ENCODE measurements around the gene SART1. TPM values are rescaled to one million over a fixed set of nuclear protein-coding genes. Genes with fewer than 3 reads are reported as not detected.

SART1 gene
- 45.9 TPM for total RNA-seq

GRCh38 chr11:65961267-65962140, at the start of gene SART1:
Gene SART1 (plus strand): TSS chr11:65961734. CDS start chr11:65961781, 47 bp downstream.
- H3K9me3 ChIP-seq (ENCODE audit: control insufficient read depth in 3 of 3, low read length in 3 of 3) = no peaks in the 10 kb centered on the region
- peaks cover 0 to 11% (median 0%) of the 10 kb centered on the region in 3 donors for H3K27me3 ChIP-seq (ENCODE audit: control insufficient read depth in 3 of 3, insufficient read depth in 3 of 3, low read length in 3 of 3)
- H3K4me1 ChIP-seq (ENCODE audit: control insufficient read depth in 3 of 3, insufficient read depth in 3 of 3, low read length in 3 of 3) = peaks cover 18 to 26% (median 22%) of the 10 kb centered on the region in 3 donors
- peak within 1 kb of the TSS; percentile 75 to 99 (median 89) for H3K4me3 ChIP-seq (ENCODE audit: low read length in 3 of 3)
- H3K9ac ChIP-seq (ENCODE audit: low read depth in 1 of 3, low read length in 3 of 3) = peak within 1 kb of the TSS; percentile 83 to 99 (median 98)
- H3K36me3 ChIP-seq (ENCODE audit: control insufficient read depth in 3 of 3, insufficient read depth in 3 of 3, low read length in 3 of 3) = peaks cover 28 to 30% (median 28%) of the 10 kb centered on the region in 3 donors
- H3K27ac ChIP-seq (ENCODE audit: low read depth, low read length) = peak within 1 kb of the TSS; percentile 79

GRCh38 chr11:65912845-65913244, 48.7 kb upstream of the SART1 start:
- Histone ChIP-seq H3K4me1 (ENCODE audit: control insufficient read depth in 3 of 3, insufficient read depth in 3 of 3, low read length in 3 of 3) (peaks cover 44 to 60% (median 47%) of the 10 kb centered on the region in 3 donors), H3K9ac (ENCODE audit: low read depth in 1 of 3, low read length in 3 of 3) (no peak overlapping the region), H3K27me3 (ENCODE audit: control insufficient read depth in 3 of 3, insufficient read depth in 3 of 3, low read length in 3 of 3) (peaks cover 0 to 15% (median 0%) of the 10 kb centered on the region in 3 donors), H3K9me3 (ENCODE audit: control insufficient read depth in 3 of 3, low read length in 3 of 3) (no peaks in the 10 kb centered on the region), H3K36me3 (ENCODE audit: control insufficient read depth in 3 of 3, insufficient read depth in 3 of 3, low read length in 3 of 3) (peaks cover 0 to 8% (median 6%) of the 10 kb centered on the region in 3 donors), H3K27ac (ENCODE audit: low read depth, low read length) (peak overlapping the region; percentile 34), H3K4me3 (ENCODE audit: low read length in 3 of 3) (no peak overlapping the region)

GRCh38 chr11:65915101-65915820, 46.3 kb upstream of the SART1 start:
- Histone ChIP-seq H3K9me3 (ENCODE audit: control insufficient read depth in 3 of 3, low read length in 3 of 3) (no peaks in the 10 kb centered on the region), H3K9ac (ENCODE audit: low read depth in 1 of 3, low read length in 3 of 3) (peak overlapping the region; percentile 61 to 77 (median 72)), H3K4me1 (ENCODE audit: control insufficient read depth in 3 of 3, insufficient read depth in 3 of 3, low read length in 3 of 3) (peaks cover 54 to 73% (median 57%) of the 10 kb centered on the region in 3 donors), H3K4me3 (ENCODE audit: low read length in 3 of 3) (peak overlapping the region; percentile 10 to 56 (median 56)), H3K27me3 (ENCODE audit: control insufficient read depth in 3 of 3, insufficient read depth in 3 of 3, low read length in 3 of 3) (peaks cover 0 to 8% (median 0%) of the 10 kb centered on the region in 3 donors), H3K36me3 (ENCODE audit: control insufficient read depth in 3 of 3, insufficient read depth in 3 of 3, low read length in 3 of 3) (peaks cover 0 to 10% (median 6%) of the 10 kb centered on the region in 3 donors), H3K27ac (ENCODE audit: low read depth, low read length) (peak overlapping the region; percentile 97)

GRCh38 chr11:65915821-65916251, 45.7 kb upstream of the SART1 start:
- peak overlapping the region; percentile 61 to 77 (median 72) for H3K9ac ChIP-seq (ENCODE audit: low read depth in 1 of 3, low read length in 3 of 3)
- H3K4me1 ChIP-seq (ENCODE audit: control insufficient read depth in 3 of 3, insufficient read depth in 3 of 3, low read length in 3 of 3) = peaks cover 60 to 79% (median 63%) of the 10 kb centered on the region in 3 donors
- peaks cover 3 to 15% (median 9%) of the 10 kb centered on the region in 3 donors for H3K36me3 ChIP-seq (ENCODE audit: control insufficient read depth in 3 of 3, insufficient read depth in 3 of 3, low read length in 3 of 3)
- no peaks in the 10 kb centered on the region for H3K9me3 ChIP-seq (ENCODE audit: control insufficient read depth in 3 of 3, low read length in 3 of 3)
- peak overlapping the region; percentile 38 to 56 (median 56) for H3K4me3 ChIP-seq (ENCODE audit: low read length in 3 of 3)
- peaks cover 0 to 8% (median 0%) of the 10 kb centered on the region in 3 donors for H3K27me3 ChIP-seq (ENCODE audit: control insufficient read depth in 3 of 3, insufficient read depth in 3 of 3, low read length in 3 of 3)
- H3K27ac ChIP-seq (ENCODE audit: low read depth, low read length) = peak overlapping the region; percentile 97

GRCh38 chr11:65916391-65916790, 45.1 kb upstream of the SART1 start:
- no peaks in the 10 kb centered on the region for H3K9me3 ChIP-seq (ENCODE audit: control insufficient read depth in 3 of 3, low read length in 3 of 3)
- H3K36me3 ChIP-seq (ENCODE audit: control insufficient read depth in 3 of 3, insufficient read depth in 3 of 3, low read length in 3 of 3) = peaks cover 3 to 16% (median 9%) of the 10 kb centered on the region in 3 donors
- H3K4me3 ChIP-seq (ENCODE audit: low read length in 3 of 3) = peak overlapping the region in 2 of 3 donors; percentile 42 to 56
- peaks cover 0 to 5% (median 0%) of the 10 kb centered on the region in 3 donors for H3K27me3 ChIP-seq (ENCODE audit: control insufficient read depth in 3 of 3, insufficient read depth in 3 of 3, low read length in 3 of 3)
- peaks cover 61 to 75% (median 62%) of the 10 kb centered on the region in 3 donors for H3K4me1 ChIP-seq (ENCODE audit: control insufficient read depth in 3 of 3, insufficient read depth in 3 of 3, low read length in 3 of 3)
- H3K27ac ChIP-seq (ENCODE audit: low read depth, low read length) = peak overlapping the region; percentile 97
- peak overlapping the region; percentile 19 to 77 (median 72) for H3K9ac ChIP-seq (ENCODE audit: low read depth in 1 of 3, low read length in 3 of 3)

- Histone ChIP-seq H3K4me3 (ENCODE audit: low read length in 3 of 3) (peak overlapping the region; percentile 82 to 96 (median 90)), H3K4me1 (ENCODE audit: control insufficient read depth in 3 of 3, insufficient read depth in 3 of 3, low read length in 3 of 3) (peaks cover 56 to 68% (median 57%) of the 10 kb centered on the region in 3 donors)
These were observed 44.5 kb upstream of the SART1 start for GRCh38 chr11:65917077-65917433.

GRCh38 chr11:65917434-65918210, 43.9 kb upstream of the SART1 start:
- Histone ChIP-seq H3K27ac (ENCODE audit: low read depth, low read length) (peak overlapping the region; percentile 97), H3K4me3 (ENCODE audit: low read length in 3 of 3) (peak overlapping the region; percentile 82 to 96 (median 90)), H3K9me3 (ENCODE audit: control insufficient read depth in 3 of 3, low read length in 3 of 3) (no peaks in the 10 kb centered on the region), H3K9ac (ENCODE audit: low read depth in 1 of 3, low read length in 3 of 3) (peak overlapping the region; percentile 96 to 99 (median 98)), H3K36me3 (ENCODE audit: control insufficient read depth in 3 of 3, insufficient read depth in 3 of 3, low read length in 3 of 3) (peaks cover 6 to 23% (median 18%) of the 10 kb centered on the region in 3 donors), H3K27me3 (ENCODE audit: control insufficient read depth in 3 of 3, insufficient read depth in 3 of 3, low read length in 3 of 3) (no peaks in the 10 kb centered on the region), H3K4me1 (ENCODE audit: control insufficient read depth in 3 of 3, insufficient read depth in 3 of 3, low read length in 3 of 3) (peaks cover 51 to 63% (median 53%) of the 10 kb centered on the region in 3 donors)

More at GRCh38 chr11:65917077-65917433, 44.5 kb upstream of the SART1 start:
- H3K9me3 ChIP-seq (ENCODE audit: control insufficient read depth in 3 of 3, low read length in 3 of 3) = no peaks in the 10 kb centered on the region
- peak overlapping the region; percentile 97 for H3K27ac ChIP-seq (ENCODE audit: low read depth, low read length)
- peaks cover 0 to 3% (median 0%) of the 10 kb centered on the region in 3 donors for H3K27me3 ChIP-seq (ENCODE audit: control insufficient read depth in 3 of 3, insufficient read depth in 3 of 3, low read length in 3 of 3)
- peak overlapping the region; percentile 19 to 98 (median 61) for H3K9ac ChIP-seq (ENCODE audit: low read depth in 1 of 3, low read length in 3 of 3)
- H3K36me3 ChIP-seq (ENCODE audit: control insufficient read depth in 3 of 3, insufficient read depth in 3 of 3, low read length in 3 of 3) = peaks cover 3 to 19% (median 12%) of the 10 kb centered on the region in 3 donors

GRCh38 chr11:65918211-65919140, 43.1 kb upstream of the SART1 start, which contains the start of gene C11orf68:
Gene C11orf68 (minus strand): TSS chr11:65919062. CDS start chr11:65919031, 31 bp downstream.
- H3K4me3 ChIP-seq (ENCODE audit: low read length in 3 of 3) = peak within 1 kb of the TSS; percentile 82 to 96 (median 90)
- peak within 1 kb of the TSS; percentile 96 to 99 (median 98) for H3K9ac ChIP-seq (ENCODE audit: low read depth in 1 of 3, low read length in 3 of 3)
- peaks cover 9 to 26% (median 26%) of the 10 kb centered on the region in 3 donors for H3K36me3 ChIP-seq (ENCODE audit: control insufficient read depth in 3 of 3, insufficient read depth in 3 of 3, low read length in 3 of 3)
- H3K27me3 ChIP-seq (ENCODE audit: control insufficient read depth in 3 of 3, insufficient read depth in 3 of 3, low read length in 3 of 3) = no peaks in the 10 kb centered on the region
- H3K4me1 ChIP-seq (ENCODE audit: control insufficient read depth in 3 of 3, insufficient read depth in 3 of 3, low read length in 3 of 3) = peaks cover 50 to 55% (median 52%) of the 10 kb centered on the region in 3 donors
- H3K9me3 ChIP-seq (ENCODE audit: control insufficient read depth in 3 of 3, low read length in 3 of 3) = no peaks in the 10 kb centered on the region
- H3K27ac ChIP-seq (ENCODE audit: low read depth, low read length) = peak within 1 kb of the TSS; percentile 97
